Measurements from ENCODE around the gene ATXN1.
"Not testable (repeated sequence)": the region's sequence is repeated elsewhere in the genome, so short reads cannot be mapped to it uniquely, and the experiment has no call there.

ATXN1 gene

DNA sequence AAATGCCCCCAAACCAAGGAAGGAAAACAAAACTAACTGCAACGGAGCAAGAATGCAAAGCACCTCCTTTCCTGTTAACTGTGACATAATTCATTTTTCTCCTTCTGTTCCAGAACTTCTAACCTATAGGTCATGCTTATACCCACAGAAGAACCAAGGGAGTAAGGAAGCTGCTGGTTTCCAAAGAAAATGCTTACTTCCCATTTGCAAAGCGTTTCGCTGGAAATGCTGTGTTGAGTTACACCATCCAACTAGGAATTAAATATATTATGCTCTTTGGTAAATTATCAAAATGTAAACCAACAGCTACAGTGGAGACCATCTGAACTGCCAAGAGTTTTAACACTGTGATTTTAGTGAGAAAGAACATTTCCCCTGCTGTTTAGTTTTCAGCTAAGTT lies 42.9 kb downstream of the ATXN1 start:
- no peaks in the 10 kb centered on the region for H3K36me3 ChIP-seq (ENCODE audit: control insufficient read depth, insufficient read depth, low read length)
- H3K4me3 ChIP-seq (ENCODE audit: low read length) = no peak overlapping the region
- peaks cover 29% of the 10 kb centered on the region for H3K4me1 ChIP-seq (ENCODE audit: control insufficient read depth, insufficient read depth, low read length)
- no peaks in the 10 kb centered on the region for H3K27me3 ChIP-seq (ENCODE audit: control insufficient read depth, insufficient read depth, low read length)
- no peaks in the 10 kb centered on the region for H3K9me3 ChIP-seq (ENCODE audit: control insufficient read depth, low read length)
- no peak overlapping the region for H3K9ac ChIP-seq (ENCODE audit: low read length)

DNA sequence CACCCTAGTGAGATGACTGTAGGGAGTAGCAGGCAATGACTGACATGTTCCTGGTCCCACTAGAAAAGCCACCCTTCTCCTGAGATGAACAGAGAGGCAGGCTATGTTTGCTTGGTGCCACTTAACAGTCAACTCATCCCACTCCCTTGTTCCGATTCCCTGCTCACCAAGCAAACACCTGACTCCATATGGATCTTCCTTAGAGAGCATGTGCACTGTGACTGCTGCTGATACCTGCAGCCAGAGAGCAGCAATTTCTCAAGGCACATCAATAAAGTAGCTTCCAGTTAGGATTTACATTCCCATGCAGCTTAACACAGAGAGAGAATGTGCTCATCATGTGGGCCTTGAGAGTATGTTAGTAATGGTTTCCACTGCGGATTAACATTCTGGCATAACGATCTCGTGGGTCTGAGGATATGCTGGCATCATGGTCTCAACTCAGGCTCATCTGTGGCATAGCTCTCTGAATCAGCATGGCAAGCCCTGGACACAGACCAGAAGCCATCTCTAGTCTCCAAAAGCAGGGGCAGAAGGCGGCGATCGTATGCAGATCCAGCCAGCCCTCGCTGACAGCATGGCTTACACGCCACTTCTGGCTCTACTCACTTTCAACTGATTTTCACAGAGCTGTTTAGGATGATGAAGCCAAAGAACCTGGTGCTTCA lies 43.9 kb downstream of the ATXN1 start:
- Histone ChIP-seq H3K27me3 (ENCODE audit: control insufficient read depth, insufficient read depth, low read length) (no peaks in the 10 kb centered on the region), H3K4me1 (ENCODE audit: control insufficient read depth, insufficient read depth, low read length) (peaks cover 38% of the 10 kb centered on the region), H3K9me3 (ENCODE audit: control insufficient read depth, low read length) (no peaks in the 10 kb centered on the region), H3K4me3 (ENCODE audit: low read length) (no peak overlapping the region), H3K9ac (ENCODE audit: low read length) (no peak overlapping the region), H3K36me3 (ENCODE audit: control insufficient read depth, insufficient read depth, low read length) (no peaks in the 10 kb centered on the region)

DNA sequence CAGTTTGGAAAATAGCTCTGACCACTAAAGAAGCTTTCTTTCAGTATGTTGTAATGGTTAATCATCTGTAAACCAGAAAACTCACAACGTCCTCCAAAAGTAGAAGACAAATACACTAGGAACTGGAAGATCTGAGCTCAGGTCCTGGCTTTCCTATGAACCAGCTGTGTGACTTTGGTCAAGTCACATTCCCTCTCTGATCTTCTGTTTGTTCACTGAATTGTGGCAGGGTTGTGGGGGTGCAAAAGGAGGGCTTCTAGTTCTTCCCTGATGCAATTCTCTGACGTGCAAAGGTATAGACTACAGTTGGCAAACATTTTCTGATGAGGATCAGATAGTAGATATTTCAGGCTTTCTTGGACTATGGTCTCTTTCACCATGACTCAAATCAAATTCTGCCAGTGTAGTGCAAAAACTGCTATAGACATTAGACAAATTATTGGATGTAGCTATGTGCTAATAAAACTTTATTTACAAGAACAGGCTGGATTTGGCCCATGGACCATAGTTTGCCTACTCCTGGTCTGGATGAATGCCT lies 44.9 kb downstream of the ATXN1 start:
- H3K4me3 ChIP-seq (ENCODE audit: low read length) = no peak overlapping the region
- no peaks in the 10 kb centered on the region for H3K27me3 ChIP-seq (ENCODE audit: control insufficient read depth, insufficient read depth, low read length)
- H3K36me3 ChIP-seq (ENCODE audit: control insufficient read depth, insufficient read depth, low read length) = no peaks in the 10 kb centered on the region
- H3K4me1 ChIP-seq (ENCODE audit: control insufficient read depth, insufficient read depth, low read length) = peaks cover 34% of the 10 kb centered on the region
- H3K9me3 ChIP-seq (ENCODE audit: control insufficient read depth, low read length) = no peaks in the 10 kb centered on the region
- H3K9ac ChIP-seq (ENCODE audit: low read length) = no peak overlapping the region

DNA sequence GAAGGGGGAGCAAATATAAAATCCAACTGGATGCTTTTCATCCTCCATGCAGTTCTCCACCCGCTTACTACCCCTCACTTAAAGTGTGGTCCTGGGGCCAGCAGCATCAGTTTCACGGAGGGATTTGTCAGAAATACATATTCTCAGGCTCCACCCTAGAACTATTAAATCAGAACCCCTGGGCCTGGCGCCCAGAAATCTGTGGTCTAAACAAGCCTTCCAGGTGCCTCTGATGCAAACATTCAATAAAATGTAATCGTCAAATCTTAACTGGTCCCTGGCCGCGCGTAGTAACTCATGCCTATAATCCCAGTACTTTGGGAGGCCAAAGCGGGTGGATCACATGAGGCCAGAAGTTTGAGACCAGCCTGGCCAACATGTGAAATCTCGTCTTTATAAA lies 47.7 kb downstream of the ATXN1 start:
- peaks cover 28% of the 10 kb centered on the region for H3K4me1 ChIP-seq (ENCODE audit: control insufficient read depth, insufficient read depth, low read length)
- no peak overlapping the region for H3K4me3 ChIP-seq (ENCODE audit: low read length)
- no peaks in the 10 kb centered on the region for H3K9me3 ChIP-seq (ENCODE audit: control insufficient read depth, low read length)
- no peaks in the 10 kb centered on the region for H3K27me3 ChIP-seq (ENCODE audit: control insufficient read depth, insufficient read depth, low read length)
- H3K9ac ChIP-seq (ENCODE audit: low read length) = no peak overlapping the region
- H3K36me3 ChIP-seq (ENCODE audit: control insufficient read depth, insufficient read depth, low read length) = no peaks in the 10 kb centered on the region

DNA sequence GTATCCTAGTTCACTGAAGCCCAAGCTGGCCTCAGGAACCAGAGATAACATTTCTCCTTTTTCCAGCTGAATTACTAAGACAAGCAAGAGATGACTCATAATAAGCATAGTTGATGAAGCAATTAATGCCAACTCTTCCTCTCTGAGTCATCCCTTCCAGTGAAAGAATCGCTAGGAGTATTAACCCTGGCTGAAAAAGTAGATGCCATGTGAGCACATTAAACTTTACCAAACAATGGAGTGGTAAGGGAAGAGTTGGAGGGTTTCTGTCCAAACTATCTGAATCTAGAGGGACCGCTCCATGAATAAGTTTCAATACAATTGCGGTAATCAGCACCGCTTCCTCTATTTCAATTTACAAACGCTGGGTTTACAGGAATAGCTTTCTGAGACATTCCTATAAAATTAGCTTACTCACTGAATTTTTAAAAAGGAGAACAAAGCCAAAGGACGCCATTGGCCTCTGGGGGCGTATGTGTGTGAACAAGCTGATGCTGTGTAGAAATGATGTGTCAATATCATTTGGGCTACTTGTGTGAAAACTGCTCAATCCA lies 48.3 kb downstream of the ATXN1 start:
- Histone ChIP-seq H3K4me3 (ENCODE audit: low read length) (no peak overlapping the region), H3K27me3 (ENCODE audit: control insufficient read depth, insufficient read depth, low read length) (no peaks in the 10 kb centered on the region), H3K36me3 (ENCODE audit: control insufficient read depth, insufficient read depth, low read length) (no peaks in the 10 kb centered on the region), H3K4me1 (ENCODE audit: control insufficient read depth, insufficient read depth, low read length) (peaks cover 22% of the 10 kb centered on the region), H3K9me3 (ENCODE audit: control insufficient read depth, low read length) (no peaks in the 10 kb centered on the region), H3K9ac (ENCODE audit: low read length) (peak overlapping the region; percentile 6)

DNA sequence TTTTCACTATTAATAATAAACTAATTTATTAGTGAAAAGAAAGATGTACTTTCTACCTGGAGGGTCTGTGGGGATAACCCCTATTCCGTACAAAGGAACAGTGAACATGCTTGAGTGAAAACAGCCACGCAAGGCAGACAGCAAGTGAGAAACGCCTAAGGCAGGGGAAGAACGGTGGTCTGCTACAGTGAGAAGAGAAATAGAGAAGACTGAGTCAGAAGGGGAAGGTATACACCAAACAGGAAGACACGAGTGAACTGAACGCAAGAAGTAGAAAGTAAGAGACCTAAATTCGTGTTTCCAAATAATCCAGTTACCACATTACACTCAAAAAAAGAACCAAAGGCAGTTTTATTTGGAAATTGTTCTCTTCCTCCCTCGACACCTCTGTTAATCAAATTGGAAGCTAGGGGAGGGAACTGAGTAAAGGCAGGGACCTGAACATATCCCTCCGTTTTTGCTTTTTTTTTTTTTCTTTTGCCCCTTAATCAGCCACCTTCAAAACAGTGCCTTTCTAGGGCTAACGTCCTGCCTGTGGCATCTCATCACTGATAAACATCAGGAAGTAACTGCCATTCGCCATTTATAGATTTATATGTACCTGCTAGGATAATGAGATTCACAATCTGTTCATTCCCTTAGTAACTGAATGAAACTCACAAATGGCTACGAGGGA lies 48.9 kb downstream of the ATXN1 start:
- H3K36me3 ChIP-seq (ENCODE audit: control insufficient read depth, insufficient read depth, low read length) = no peaks in the 10 kb centered on the region
- H3K9ac ChIP-seq (ENCODE audit: low read length) = peak overlapping the region; percentile 6
- no peaks in the 10 kb centered on the region for H3K9me3 ChIP-seq (ENCODE audit: control insufficient read depth, low read length)
- H3K27me3 ChIP-seq (ENCODE audit: control insufficient read depth, insufficient read depth, low read length) = no peaks in the 10 kb centered on the region
- H3K4me1 ChIP-seq (ENCODE audit: control insufficient read depth, insufficient read depth, low read length) = peaks cover 16% of the 10 kb centered on the region
- no peak overlapping the region for H3K4me3 ChIP-seq (ENCODE audit: low read length)

DNA sequence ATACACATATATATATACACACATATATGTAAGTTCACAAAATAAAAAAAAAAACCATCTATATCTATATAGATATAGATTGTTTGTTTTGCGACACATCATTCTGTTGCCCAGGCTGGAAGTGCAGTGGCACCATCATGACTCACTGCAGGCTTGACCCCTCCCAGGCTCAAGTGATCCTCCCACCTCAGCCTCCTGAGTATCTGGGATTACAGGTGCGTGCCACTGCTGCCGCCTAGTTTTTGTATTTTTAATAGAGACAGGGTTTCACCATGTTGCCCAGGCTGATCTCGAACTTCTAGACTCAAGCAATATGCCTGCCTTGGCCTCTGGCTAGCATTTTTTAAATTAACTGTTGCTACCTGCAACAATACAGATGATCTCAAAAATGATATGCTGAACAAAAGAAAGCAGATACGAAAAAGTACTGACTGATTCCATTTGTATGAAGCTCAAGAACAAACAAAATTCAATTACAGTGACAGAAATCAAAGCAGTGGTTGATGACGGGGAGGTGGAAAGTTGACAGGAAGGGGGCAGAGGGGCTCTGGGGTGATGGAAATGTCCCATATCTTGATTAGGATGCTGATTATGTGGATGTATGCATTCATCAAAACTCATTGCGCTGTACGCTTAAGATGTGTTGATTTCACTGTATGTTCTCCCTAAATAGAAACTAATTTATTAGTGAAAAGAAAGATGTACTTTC lies 49.6 kb downstream of the ATXN1 start:
- no peaks in the 10 kb centered on the region for H3K27me3 ChIP-seq (ENCODE audit: control insufficient read depth, insufficient read depth, low read length)
- no peak overlapping the region for H3K9ac ChIP-seq (ENCODE audit: low read length)
- H3K4me1 ChIP-seq (ENCODE audit: control insufficient read depth, insufficient read depth, low read length) = peaks cover 14% of the 10 kb centered on the region
- no peaks in the 10 kb centered on the region for H3K36me3 ChIP-seq (ENCODE audit: control insufficient read depth, insufficient read depth, low read length)
- H3K9me3 ChIP-seq (ENCODE audit: control insufficient read depth, low read length) = no peaks in the 10 kb centered on the region
- no peak overlapping the region for H3K4me3 ChIP-seq (ENCODE audit: low read length)

DNA sequence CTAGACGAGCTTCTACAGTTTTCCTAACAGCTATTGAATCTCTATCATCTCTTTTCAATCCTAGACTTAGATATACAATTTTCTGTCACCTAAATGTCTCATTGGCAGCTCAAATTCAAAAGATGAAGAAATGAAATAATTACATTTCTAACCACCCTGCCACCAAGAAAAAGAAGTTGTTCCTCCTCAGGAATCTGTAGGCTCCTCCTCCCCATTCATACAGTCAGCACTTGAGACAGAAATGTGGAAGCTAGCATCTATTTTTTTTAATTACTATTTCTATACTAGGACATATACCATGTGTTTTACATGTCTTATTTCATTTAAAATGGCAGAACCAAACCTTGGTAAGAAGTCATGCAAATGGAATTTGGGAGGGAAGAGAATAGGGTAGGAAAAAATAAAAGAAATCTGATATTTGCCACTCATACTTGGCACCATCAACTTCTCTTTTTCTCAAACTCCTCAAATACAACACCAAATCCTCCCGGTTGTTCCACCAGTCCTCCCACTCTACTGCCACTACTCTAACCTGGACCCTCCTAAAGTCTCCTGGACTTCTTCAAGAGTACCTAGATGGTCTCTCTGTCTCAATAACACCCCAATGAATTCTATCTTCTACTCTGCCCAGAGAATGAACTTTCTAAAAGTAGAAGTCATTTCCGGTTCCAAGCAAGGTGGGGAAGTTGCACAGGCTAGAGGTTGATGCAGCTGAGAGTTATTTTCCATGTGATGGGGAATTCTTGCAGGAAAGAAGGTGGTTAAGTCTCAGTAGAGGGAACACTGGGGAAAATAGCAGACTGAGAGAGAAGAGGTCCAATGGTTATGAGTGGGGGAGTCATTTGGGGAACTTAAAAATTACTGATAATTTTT lies 54.1 kb downstream of the ATXN1 start:
- H3K36me3 ChIP-seq (ENCODE audit: control insufficient read depth, insufficient read depth, low read length) = no peaks in the 10 kb centered on the region
- no peak overlapping the region for H3K9ac ChIP-seq (ENCODE audit: low read length)
- no peaks in the 10 kb centered on the region for H3K9me3 ChIP-seq (ENCODE audit: control insufficient read depth, low read length)
- H3K4me1 ChIP-seq (ENCODE audit: control insufficient read depth, insufficient read depth, low read length) = no peaks in the 10 kb centered on the region
- H3K27me3 ChIP-seq (ENCODE audit: control insufficient read depth, insufficient read depth, low read length) = no peaks in the 10 kb centered on the region
- no peak overlapping the region for H3K4me3 ChIP-seq (ENCODE audit: low read length)

DNA sequence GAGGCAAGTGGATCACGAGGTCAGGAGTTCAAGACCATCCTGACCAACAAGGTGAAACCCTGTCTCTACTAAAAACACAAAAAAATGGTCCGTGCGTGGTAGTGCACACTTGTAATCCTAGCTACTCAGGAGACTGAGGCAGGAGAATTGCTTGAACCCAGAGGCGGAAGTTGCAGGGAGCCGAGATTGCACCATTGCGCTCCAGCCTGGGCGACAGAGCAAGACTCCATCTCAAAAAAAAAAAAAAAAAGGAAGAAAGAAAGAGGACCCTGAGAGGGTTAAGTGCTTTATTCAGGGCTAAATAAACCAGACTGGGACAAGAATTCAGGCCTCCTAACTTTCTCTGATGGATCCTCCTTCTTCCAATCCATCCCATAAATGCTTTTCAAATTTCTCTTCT lies 54.8 kb downstream of the ATXN1 start:
- not testable (repeated sequence) for H3K4me1 ChIP-seq (ENCODE audit: control insufficient read depth, insufficient read depth, low read length); H3K4me3 ChIP-seq (ENCODE audit: low read length); H3K9me3 ChIP-seq (ENCODE audit: control insufficient read depth, low read length); H3K9ac ChIP-seq (ENCODE audit: low read length); H3K36me3 ChIP-seq (ENCODE audit: control insufficient read depth, insufficient read depth, low read length); H3K27me3 ChIP-seq (ENCODE audit: control insufficient read depth, insufficient read depth, low read length)

DNA sequence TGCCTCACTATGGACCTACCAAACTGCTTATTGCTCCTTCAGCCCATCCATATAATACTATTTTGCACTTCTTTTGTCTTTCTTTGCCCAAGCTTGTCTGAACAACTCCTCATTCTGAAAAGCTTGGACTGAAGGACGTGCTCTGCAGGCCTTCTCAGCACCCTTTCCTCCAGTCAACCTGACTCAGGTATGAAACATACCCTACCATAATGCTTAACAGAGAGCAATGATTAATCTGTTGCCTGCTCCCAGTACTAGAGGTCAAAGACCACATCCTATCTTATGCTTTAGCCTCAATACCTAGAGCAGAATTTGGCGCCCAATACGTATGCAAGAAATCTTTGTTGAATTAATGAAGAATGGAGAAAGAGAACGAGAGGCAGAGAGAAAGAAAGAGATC lies 55.2 kb downstream of the ATXN1 start:
- Histone ChIP-seq H3K4me1 (ENCODE audit: control insufficient read depth, insufficient read depth, low read length) (no peaks in the 10 kb centered on the region), H3K9me3 (ENCODE audit: control insufficient read depth, low read length) (no peaks in the 10 kb centered on the region)

DNA sequence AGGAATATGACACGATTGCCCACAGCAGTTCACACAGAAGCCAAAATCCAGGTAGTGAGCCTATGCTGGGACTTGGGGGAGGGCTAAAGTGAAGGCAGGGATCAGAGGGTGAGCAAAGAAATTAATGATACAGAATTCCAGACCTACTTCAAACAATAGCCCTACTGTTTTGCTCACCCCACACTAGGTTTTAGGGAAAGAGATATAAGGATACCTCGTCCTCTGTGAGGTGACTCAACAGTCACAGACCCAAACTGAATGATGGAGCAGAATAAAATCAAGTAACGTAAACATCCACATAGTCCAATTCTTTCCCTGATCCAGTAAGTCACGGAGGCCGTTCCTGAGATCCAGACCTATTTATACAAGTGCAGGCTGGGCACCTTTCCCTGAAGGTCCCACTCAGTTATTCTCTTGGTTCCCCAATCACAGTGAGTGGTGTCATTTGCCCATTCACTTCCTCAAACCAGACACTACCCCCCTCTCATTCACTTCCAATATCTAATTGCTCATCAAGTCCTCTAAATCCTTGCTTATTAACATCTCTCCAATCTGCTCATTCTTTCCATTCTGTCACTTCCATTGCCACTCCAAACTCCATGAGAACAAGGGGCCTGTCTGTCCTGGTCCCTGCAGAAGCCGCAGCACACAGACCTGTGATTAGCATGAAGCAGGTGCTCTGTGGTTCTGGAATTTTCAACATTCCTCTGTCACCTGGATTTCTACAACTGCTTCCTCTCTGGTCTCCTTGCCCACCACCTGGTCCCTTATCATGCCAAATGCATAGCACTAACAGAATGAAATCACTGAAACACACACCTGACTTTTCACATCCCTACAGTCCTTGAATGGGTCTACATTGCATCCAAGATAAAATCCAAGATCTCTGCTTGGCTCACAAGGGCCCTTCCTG lies 55.9 kb downstream of the ATXN1 start:
- H3K27me3 ChIP-seq (ENCODE audit: control insufficient read depth, insufficient read depth, low read length) = no peaks in the 10 kb centered on the region
- no peaks in the 10 kb centered on the region for H3K36me3 ChIP-seq (ENCODE audit: control insufficient read depth, insufficient read depth, low read length)
- H3K9ac ChIP-seq (ENCODE audit: low read length) = no peak overlapping the region
- no peak overlapping the region for H3K4me3 ChIP-seq (ENCODE audit: low read length)
- no peaks in the 10 kb centered on the region for H3K9me3 ChIP-seq (ENCODE audit: control insufficient read depth, low read length)
- H3K4me1 ChIP-seq (ENCODE audit: control insufficient read depth, insufficient read depth, low read length) = no peaks in the 10 kb centered on the region

More for the DNA sequence above, 55.2 kb downstream of the ATXN1 start:
- H3K4me3 ChIP-seq (ENCODE audit: low read length) = no peak overlapping the region
- no peaks in the 10 kb centered on the region for H3K27me3 ChIP-seq (ENCODE audit: control insufficient read depth, insufficient read depth, low read length)
- H3K9ac ChIP-seq (ENCODE audit: low read length) = no peak overlapping the region
- no peaks in the 10 kb centered on the region for H3K36me3 ChIP-seq (ENCODE audit: control insufficient read depth, insufficient read depth, low read length)
